Central memory CD8-positive, alpha-beta T cell (primary cell): ENCODE measurements around the gene ZBTB7C.

Experiments used
- ATAC-seq: fragments of 150-1000 bp; cut with Tn5 transposase; replicated peaks from 2 replicates; pipeline ENCODE4 v1.10.0; 2022; ENCODE audit warnings: mild to moderate bottlenecking, moderate FRiP score, moderate number of reproducible peaks; ENCODE audit not compliant: poor library complexity, severe bottlenecking; ENCODE audit errors: extremely low read depth
- DNase-seq, 2 donors: peaks; one replicate each; pipeline ENCODE4 v3.0.0; 2021; ENCODE audit warnings: low spot score in 2 of 2
- H3K27ac Mint-ChIP-seq: one replicate; pipeline ENCODE4 v1.8.0; 2022; ENCODE audit warnings: low read depth, mild to moderate bottlenecking, moderate library complexity, mixed read lengths
- H3K27me3 Mint-ChIP-seq: one replicate; pipeline ENCODE4 v1.8.0; 2022; ENCODE audit warnings: mixed read lengths
- H3K36me3 Mint-ChIP-seq: one replicate; pipeline ENCODE4 v1.8.0; 2022; ENCODE audit warnings: mild to moderate bottlenecking, moderate library complexity, mixed read lengths; ENCODE audit not compliant: insufficient read depth
- H3K4me1 Mint-ChIP-seq: one replicate; pipeline ENCODE4 v1.8.0; 2022; ENCODE audit warnings: mixed read lengths
- H3K4me3 Mint-ChIP-seq: one replicate; pipeline ENCODE4 v1.8.0; 2022; ENCODE audit warnings: mild to moderate bottlenecking, moderate library complexity, mixed read lengths
- H3K9me3 Mint-ChIP-seq: one replicate; pipeline ENCODE4 v1.8.0; 2022; ENCODE audit warnings: mixed read lengths

The ZBTB7C gene

GRCh38 chr18:48365965-48366364 lies 43.2 kb downstream of the ZBTB7C start:
- peaks cover 20% of the 10 kb centered on the region for H3K27me3 Mint-ChIP-seq
- H3K9me3 Mint-ChIP-seq, result peaks cover 6% of the 10 kb centered on the region
- no peaks in the 10 kb centered on the region for H3K4me1 Mint-ChIP-seq
- no peaks in the 10 kb centered on the region for H3K36me3 Mint-ChIP-seq
- no peak for DNase-seq
- no peak for ATAC-seq
- no peak overlapping the region for H3K27ac Mint-ChIP-seq
- no peak overlapping the region for H3K4me3 Mint-ChIP-seq

- peaks cover 37% of the 10 kb centered on the region for H3K27me3 Mint-ChIP-seq
- ATAC-seq, result no peak
- no peak for DNase-seq
- no peaks in the 10 kb centered on the region for H3K4me1 Mint-ChIP-seq
- H3K9me3 Mint-ChIP-seq, result no peaks in the 10 kb centered on the region
- H3K27ac Mint-ChIP-seq, result no peak overlapping the region
- H3K36me3 Mint-ChIP-seq, result no peaks in the 10 kb centered on the region
- H3K4me3 Mint-ChIP-seq, result no peak overlapping the region
Measured at GRCh38 chr18:48364146-48364545, 45.0 kb downstream of the ZBTB7C start.

DNA sequence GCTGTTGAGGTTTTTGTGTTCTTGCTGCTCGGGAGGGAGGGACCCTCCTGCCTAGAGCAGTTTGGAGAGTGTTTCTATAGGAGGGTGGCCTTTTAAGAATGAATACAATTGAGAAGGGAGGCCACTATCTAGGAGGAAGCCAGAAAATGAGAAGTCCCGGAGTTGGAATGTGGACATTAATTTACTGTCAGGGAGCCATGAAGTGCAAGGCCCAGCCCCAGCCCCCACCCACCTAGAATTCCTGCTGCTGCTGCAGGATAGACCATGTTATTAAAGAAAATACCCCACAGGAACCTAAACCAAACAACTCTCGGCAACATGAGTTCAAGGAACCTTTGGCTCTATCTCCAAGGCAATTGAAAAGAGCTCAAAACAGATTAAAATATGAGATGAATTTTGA lies 46.0 kb downstream of the ZBTB7C start:
- ATAC-seq (no peak), DNase-seq (no peak)
- no peaks in the 10 kb centered on the region for H3K4me1 Mint-ChIP-seq
- H3K27ac Mint-ChIP-seq, result no peak overlapping the region
- peaks cover 39% of the 10 kb centered on the region for H3K27me3 Mint-ChIP-seq
- H3K4me3 Mint-ChIP-seq, result no peak overlapping the region
- H3K9me3 Mint-ChIP-seq, result no peaks in the 10 kb centered on the region
- no peaks in the 10 kb centered on the region for H3K36me3 Mint-ChIP-seq

DNA sequence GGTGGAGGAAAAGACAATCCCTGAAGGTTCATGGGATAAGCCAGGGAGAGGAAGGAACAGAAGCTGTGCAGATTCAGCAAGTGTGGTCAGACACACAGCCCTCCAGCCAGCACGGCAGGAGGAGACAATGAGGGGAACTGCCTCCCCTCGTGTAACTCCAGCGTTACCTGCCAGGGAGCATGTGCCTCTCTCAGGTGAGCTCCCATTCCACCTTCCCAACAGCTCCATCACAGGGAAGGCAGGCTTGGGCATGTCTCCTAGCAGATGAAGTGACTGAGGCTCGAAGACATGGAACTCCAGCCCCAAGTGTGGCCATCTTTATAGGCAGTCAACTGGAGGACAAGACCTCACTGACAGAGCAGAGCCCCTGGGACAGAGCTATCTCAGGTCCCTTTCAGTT lies 47.4 kb downstream of the ZBTB7C start:
- H3K4me1 Mint-ChIP-seq, result no peaks in the 10 kb centered on the region
- no peak overlapping the region for H3K4me3 Mint-ChIP-seq
- ATAC-seq, result no peak
- H3K36me3 Mint-ChIP-seq, result no peaks in the 10 kb centered on the region
- H3K27ac Mint-ChIP-seq, result no peak overlapping the region
- peaks cover 39% of the 10 kb centered on the region for H3K27me3 Mint-ChIP-seq
- no peak for DNase-seq
- H3K9me3 Mint-ChIP-seq, result no peaks in the 10 kb centered on the region

- no peak overlapping the region for H3K27ac Mint-ChIP-seq
- DNase-seq (no peak), ATAC-seq (no peak)
- H3K36me3 Mint-ChIP-seq, result no peaks in the 10 kb centered on the region
- H3K4me1 Mint-ChIP-seq, result no peaks in the 10 kb centered on the region
- H3K4me3 Mint-ChIP-seq, result no peak overlapping the region
- no peaks in the 10 kb centered on the region for H3K9me3 Mint-ChIP-seq
- H3K27me3 Mint-ChIP-seq, result peaks cover 43% of the 10 kb centered on the region
Measured at GRCh38 chr18:48360376-48361021, 48.7 kb downstream of the ZBTB7C start.

DNA sequence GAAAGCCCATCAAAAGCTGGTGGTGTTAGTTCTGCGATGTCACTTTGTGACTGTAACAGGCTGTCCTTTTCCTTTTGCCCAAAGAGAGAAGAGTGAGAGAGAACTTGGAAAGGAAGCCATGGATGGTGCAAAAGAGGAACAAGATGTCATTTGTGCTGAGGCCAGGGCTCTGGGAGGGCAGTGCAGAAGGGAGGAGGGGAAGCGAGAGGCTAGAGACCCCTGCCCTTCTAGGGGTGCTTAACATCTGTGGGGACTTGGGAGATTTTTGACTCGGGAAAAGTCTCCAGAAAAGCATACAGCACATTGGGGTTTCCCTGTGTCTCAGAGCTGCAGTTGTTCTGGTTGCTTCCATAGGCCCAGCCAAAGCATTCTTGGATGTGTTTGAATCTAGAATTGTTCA lies 49.6 kb downstream of the ZBTB7C start:
- H3K27ac Mint-ChIP-seq, result no peak overlapping the region
- no peaks in the 10 kb centered on the region for H3K4me1 Mint-ChIP-seq
- ATAC-seq (no peak), DNase-seq (no peak)
- no peaks in the 10 kb centered on the region for H3K9me3 Mint-ChIP-seq
- no peak overlapping the region for H3K4me3 Mint-ChIP-seq
- H3K36me3 Mint-ChIP-seq, result no peaks in the 10 kb centered on the region
- H3K27me3 Mint-ChIP-seq, result peaks cover 52% of the 10 kb centered on the region

DNA sequence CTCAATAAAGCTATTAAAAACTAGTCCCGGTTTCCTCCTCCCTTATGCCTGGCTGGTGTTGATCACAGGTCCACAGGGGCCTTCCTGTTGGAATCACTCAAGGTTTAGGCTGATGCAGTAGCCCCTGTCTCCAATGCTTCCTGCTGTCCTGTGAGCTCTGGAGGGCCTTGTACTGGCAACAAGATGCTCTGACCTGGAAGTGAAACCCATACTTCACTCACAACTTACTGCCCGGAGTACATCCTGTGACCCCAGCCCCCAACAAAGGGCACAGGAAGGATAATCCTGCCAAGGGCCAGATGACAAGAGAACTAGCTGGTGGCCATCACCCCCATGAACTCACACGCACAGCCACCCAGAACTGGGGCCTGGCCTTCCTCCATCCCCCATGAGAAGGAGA lies 50.3 kb downstream of the ZBTB7C start:
- DNase-seq (no peak), ATAC-seq (no peak)
- no peak overlapping the region for H3K27ac Mint-ChIP-seq
- H3K4me1 Mint-ChIP-seq, result no peaks in the 10 kb centered on the region
- no peaks in the 10 kb centered on the region for H3K9me3 Mint-ChIP-seq
- no peaks in the 10 kb centered on the region for H3K36me3 Mint-ChIP-seq
- H3K4me3 Mint-ChIP-seq, result no peak overlapping the region
- H3K27me3 Mint-ChIP-seq, result peaks cover 50% of the 10 kb centered on the region

GRCh38 chr18:48356909-48357631 lies 52.1 kb downstream of the ZBTB7C start:
- H3K27me3 Mint-ChIP-seq, result peaks cover 37% of the 10 kb centered on the region
- H3K9me3 Mint-ChIP-seq, result no peaks in the 10 kb centered on the region
- ATAC-seq (no peak), DNase-seq (no peak)
- no peak overlapping the region for H3K4me3 Mint-ChIP-seq
- peaks cover 2% of the 10 kb centered on the region for H3K36me3 Mint-ChIP-seq
- no peak overlapping the region for H3K27ac Mint-ChIP-seq
- H3K4me1 Mint-ChIP-seq, result no peaks in the 10 kb centered on the region

GRCh38 chr18:48356151-48356745 lies 52.9 kb downstream of the ZBTB7C start:
- DNase-seq, result no peak
- no peaks in the 10 kb centered on the region for H3K4me1 Mint-ChIP-seq
- no peak overlapping the region for H3K4me3 Mint-ChIP-seq
- H3K36me3 Mint-ChIP-seq, result peaks cover 2% of the 10 kb centered on the region
- H3K9me3 Mint-ChIP-seq, result no peaks in the 10 kb centered on the region
- H3K27ac Mint-ChIP-seq, result no peak overlapping the region
- ATAC-seq, result no peak
- H3K27me3 Mint-ChIP-seq, result peaks cover 37% of the 10 kb centered on the region

GRCh38 chr18:48355276-48356115 lies 53.7 kb downstream of the ZBTB7C start:
- no peak overlapping the region for H3K4me3 Mint-ChIP-seq
- no peaks in the 10 kb centered on the region for H3K9me3 Mint-ChIP-seq
- H3K27me3 Mint-ChIP-seq, result peaks cover 34% of the 10 kb centered on the region
- no peaks in the 10 kb centered on the region for H3K4me1 Mint-ChIP-seq
- no peak overlapping the region for H3K27ac Mint-ChIP-seq
- DNase-seq (no peak), ATAC-seq (no peak)
- peaks cover 2% of the 10 kb centered on the region for H3K36me3 Mint-ChIP-seq

DNA sequence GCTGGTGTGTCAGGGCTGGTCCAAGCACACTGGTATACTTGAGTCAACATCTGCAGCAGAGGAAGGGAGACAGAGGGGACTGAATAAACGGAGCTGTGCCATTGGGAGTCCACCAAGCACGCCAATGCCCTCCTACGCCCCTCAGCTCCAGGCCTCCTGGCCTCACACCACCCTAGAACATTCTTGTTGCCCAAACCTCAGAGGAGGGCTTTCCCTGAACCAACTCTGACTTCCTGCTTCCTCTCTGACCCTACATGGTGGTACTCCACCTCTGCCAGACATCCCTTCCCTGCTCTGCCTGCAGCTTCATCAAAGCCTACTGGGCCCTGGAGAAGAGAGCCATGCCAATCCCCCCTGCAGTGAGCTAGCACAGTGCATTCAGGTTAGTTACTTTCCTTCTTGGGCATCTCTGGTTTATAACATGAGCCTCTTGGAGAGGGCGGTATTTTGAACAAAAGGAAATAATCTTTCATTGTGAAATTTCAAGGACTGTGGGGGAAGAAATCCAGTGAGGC lies 54.4 kb downstream of the ZBTB7C start:
- Mint-ChIP-seq H3K9me3 (no peaks in the 10 kb centered on the region), H3K4me3 (no peak overlapping the region)
- no peak for ATAC-seq

GRCh38 chr18:48352051-48352755 lies 57.0 kb downstream of the ZBTB7C start:
- H3K9me3 Mint-ChIP-seq, result no peaks in the 10 kb centered on the region

More for the DNA sequence above, 54.4 kb downstream of the ZBTB7C start:
- H3K27ac Mint-ChIP-seq, result no peak overlapping the region
- peaks cover 27% of the 10 kb centered on the region for H3K27me3 Mint-ChIP-seq
- H3K4me1 Mint-ChIP-seq, result no peaks in the 10 kb centered on the region
- H3K36me3 Mint-ChIP-seq, result peaks cover 2% of the 10 kb centered on the region
- no peak for DNase-seq

More at GRCh38 chr18:48352051-48352755, 57.0 kb downstream of the ZBTB7C start:
- peaks cover 26% of the 10 kb centered on the region for H3K27me3 Mint-ChIP-seq
- DNase-seq (no peak), ATAC-seq (no peak)
- no peak overlapping the region for H3K27ac Mint-ChIP-seq
- H3K36me3 Mint-ChIP-seq, result peaks cover 2% of the 10 kb centered on the region
- H3K4me1 Mint-ChIP-seq, result no peaks in the 10 kb centered on the region
- no peak overlapping the region for H3K4me3 Mint-ChIP-seq
